ENCODE data around the gene RNF224. TPM values are rescaled to one million over a fixed set of nuclear protein-coding genes. Genes with fewer than 3 reads are reported as not detected.
A peak's percentile ranks its signal among the peaks of the same experiment; 100 is the strongest.

Gene RNF224
- total and polyA plus RNA-seq, 10 of the 15 experiments (the other 5 are each of a cell fraction or from before 2014, with no cell fraction given) = not detected

GRCh38 chr9:137252555-137253506, 25.5 kb downstream of the RNF224 start (continued):
- TF ChIP-seq MEF2B (IDR thresholded peaks at IDR 0.05; ENCODE audit: partially characterized antibody, poor library complexity, severe bottlenecking) = peak; percentile 88
- TF ChIP-seq GABPA (IDR thresholded peaks at IDR 0.05; ENCODE audit: low read depth) = no peak
- TF ChIP-seq PML (IDR thresholded peaks at IDR 0.05; ENCODE audit: low read length) = no peak
- TF ChIP-seq SKIL (IDR thresholded peaks at IDR 0.05; ENCODE audit: low read depth, poor library complexity, severe bottlenecking) = no peak
- TF ChIP-seq PAX8 (IDR thresholded peaks at IDR 0.05) = no peak

GRCh38 chr9:137253717-137254623, 26.7 kb downstream of the RNF224 start:
- CTCF ChIA-PET = interaction anchor here (0.6 to 1.7 kb wide), 7 partner anchors 11 to 196 kb away, joined by 3 to 7 read pairs (median 3); partner anchors contain the start of genes TOR4A and TUBB4B
- H3K4me3 ChIP-seq = peak overlapping the region; percentile 93
- ATAC-seq = no peak
- DNase-seq (ENCODE audit: low read depth, low spot score) = no peak
- 70% methylated on average over 21 of the region's 21 CpGs for WGBS (ENCODE audit: insufficient coverage, insufficient replicate concordance, low lambda C conversion rate, missing lambda C conversion rate)
- in situ Hi-C loops (cut with MboI) (no loop called here), intact Hi-C loops (cut with micrococcal nuclease; ENCODE audit: unreplicated experiment) (no loop called here)
- POLR2A ChIA-PET = interaction anchor here (0.8 to 6.2 kb wide), 6 partner anchors 13 to 167 kb away, joined by 3 to 112 read pairs (median 4); partner anchors contain the start of genes MAN1B1 and TUBB4B
- FAIRE-seq = no peak
- BruUV-seq (replicated peaks) = no TSS peak
- no peaks in the 10 kb centered on the region for H3K27me3 ChIP-seq (replicated peaks in 1 of 2; ENCODE audit: control insufficient read depth in 2 of 2, insufficient read depth in 2 of 2, low read length in 1 of 2)
- no peaks in the 10 kb centered on the region for H4K20me1 ChIP-seq (ENCODE audit: control insufficient read depth, insufficient read depth)
- H3K79me2 ChIP-seq (ENCODE audit: control insufficient read depth, insufficient read depth, low read length) = peaks cover 18% of the 10 kb centered on the region
- no peak overlapping the region for H3K27ac ChIP-seq (ENCODE audit: control insufficient read depth, insufficient read depth)
- no peak overlapping the region; the same call in 1 of the 2 replicates for H3K9ac ChIP-seq (ENCODE audit: control insufficient read depth, insufficient read depth, low read length)
- peak overlapping the region; percentile 99 for H3K4me2 ChIP-seq (ENCODE audit: control insufficient read depth, insufficient read depth)
- H3K36me3 ChIP-seq (ENCODE audit: control insufficient read depth in 2 of 2, insufficient read depth in 2 of 2, low read length in 1 of 2) = peaks cover 2 to 5% of the 10 kb centered on the region in 2 experiments; a peak in 3 of 4 replicates
- H3K4me1 ChIP-seq (ENCODE audit: control insufficient read depth, insufficient read depth, low read length) = peaks cover 14% of the 10 kb centered on the region
- RAD21 ChIA-PET (ENCODE audit: unreplicated experiment) = interaction anchor here (0.5 to 2.2 kb wide), 7 partner anchors 12 to 164 kb away, joined by 3 to 13 read pairs (median 3); partner anchors contain the start of genes TOR4A and TUBB4B
- SMC1A ChIA-PET (ENCODE audit: uncharacterized antibody, unreplicated experiment) = interaction anchor here (0.9 kb wide), 1 partner anchor 13 kb away, joined by 4 read pairs; the partner anchor contains the start of gene TUBB4B
- H2AFZ ChIP-seq (ENCODE audit: control insufficient read depth, low read depth, low read length) = no peak overlapping the region
- H3K9me3 ChIP-seq (replicated peaks; ENCODE audit: control insufficient read depth, insufficient read depth, low read length) = no peaks in the 10 kb centered on the region
- TF ChIP-seq MLLT1 (IDR thresholded peaks at IDR 0.05) = peak; percentile 92
- TF ChIP-seq JUNB (IDR thresholded peaks at IDR 0.05) = no peak
- TF ChIP-seq POLR2A (IDR thresholded peaks at IDR 0.05; ENCODE audit: low read depth, low read length) = no peak

Data from GM12878 (cell line).